Breast epithelium (tissue), 4 donors: ENCODE results near the gene TEX2. TPM values are rescaled to one million over a fixed set of nuclear protein-coding genes. Genes with fewer than 3 reads are reported as not detected.
"Not testable (repeated sequence)": the region's sequence is repeated elsewhere in the genome, so short reads cannot be mapped to it uniquely, and the experiment has no call there.

Experiments
- DNase-seq, 2 donors: peaks; one replicate each; pipeline ENCODE4 v3.0.0-alpha.2; 2019; ENCODE audit warnings: low spot score in 2 of 2
- H3K27ac ChIP-seq, 2 donors: fragments of 200-600 bp; sonication (generic) in 1 of 2; one replicate each; pipeline ENCODE4 v1.5.1; 2016 to 2019; ENCODE audit warnings: mild to moderate bottlenecking in 1 of 2
- H3K27me3 ChIP-seq, 2 donors: fragments of 200-600 bp; sonication (generic) in 1 of 2; one replicate each; pipeline versions ENCODE4 v1.5.1 to v1.6.0; 2017 to 2019; ENCODE audit warnings: control low read depth in 1 of 2, mild to moderate bottlenecking in 1 of 2
- H3K36me3 ChIP-seq: fragments of 200-600 bp; one replicate; pipeline ENCODE4 v1.5.1; 2019
- H3K4me1 ChIP-seq, 2 donors: fragments of 200-600 bp; sonication (generic); one replicate each; pipeline ENCODE4 v1.5.1; 2016 to 2019; ENCODE audit warnings: control low read depth in 1 of 2
- H3K4me3 ChIP-seq, 3 donors: fragments of 200-600 bp; sonication (generic); 1 replicate in 2 of 3; 2 replicates in 1 of 3; pipeline ENCODE4 v1.5.1; 2016 to 2019; ENCODE audit warnings: mild to moderate bottlenecking in 3 of 3, moderate library complexity in 2 of 3
- H3K9me3 ChIP-seq, 2 donors: fragments of 200-600 bp; sonication (generic) in 1 of 2; one replicate each; pipeline ENCODE4 v1.5.1; 2016 to 2019; ENCODE audit warnings: control low read depth in 1 of 2
- CTCF ChIP-seq, 3 donors: fragments of 450-650 bp; IDR thresholded peaks; one replicate each; pipeline ENCODE4 v1.5.1; 2016 to 2017; ENCODE audit warnings: antibody characterized with exemption in 3 of 3, mild to moderate bottlenecking in 3 of 3, moderate library complexity in 3 of 3
- POLR2A ChIP-seq: fragments of 450-650 bp; IDR thresholded peaks from one replicate; pipeline ENCODE4 v1.6.1; 2016; ENCODE audit warnings: antibody characterized with exemption, mild to moderate bottlenecking, moderate library complexity
- POLR2AphosphoS5 ChIP-seq, 3 donors: sonication (generic); formaldehyde crosslinking; IDR thresholded peaks; one replicate each; pipeline ENCODE4 v1.6.1; 2017; ENCODE audit warnings: antibody characterized with exemption in 3 of 3
- intact Hi-C: fragments of 100-400 bp; cut with DNase I; formaldehyde crosslinking; loops from one replicate; pipeline ENCODE4 v1.15.1; 2023; ENCODE audit warnings: low total_unique reads
- total RNA-seq, 3 donors: library from RNA; depleted of rRNA; stranded (reverse); fragments of >200 nt; gene quantifications; one replicate each; pipeline ENCODE4 v1.1.0, GENCODE V29; 2016

Gene TEX2
- total RNA-seq, 3 donors from 2014 or later, result 47.5 to 70.7 (median 69.6) TPM

- Histone ChIP-seq H3K36me3 (no peaks in the 10 kb centered on the region), H3K4me3 (no peak overlapping the region), H3K27me3 (no peaks in the 10 kb centered on the region), H3K4me1 (no peaks in the 10 kb centered on the region), H3K27ac (no peak overlapping the region), H3K9me3 (no peaks in the 10 kb centered on the region)
- TF ChIP-seq POLR2AphosphoS5 (IDR thresholded peaks at IDR 0.05) (no peak), POLR2A (no peak), CTCF (IDR thresholded peaks at IDR 0.05) (no peak)
- intact Hi-C loops, result no loop called here
- DNase-seq, result no peak
These were observed 70.5 kb downstream of the TEX2 start for GRCh38 chr17:64192589-64192988.

- no peaks in the 10 kb centered on the region for H3K27me3 ChIP-seq
- intact Hi-C loops, result no loop called here
- H3K27ac ChIP-seq, result no peak overlapping the region
- TF ChIP-seq CTCF (IDR thresholded peaks at IDR 0.05), result no peak
- TF ChIP-seq POLR2A, result no peak
- no peak for TF ChIP-seq POLR2AphosphoS5 (IDR thresholded peaks at IDR 0.05)
- DNase-seq, result no peak
- H3K36me3 ChIP-seq, result no peaks in the 10 kb centered on the region
- no peak overlapping the region for H3K4me3 ChIP-seq
- no peaks in the 10 kb centered on the region for H3K9me3 ChIP-seq
- H3K4me1 ChIP-seq, result no peaks in the 10 kb centered on the region
These were observed 72.6 kb downstream of the TEX2 start for GRCh38 chr17:64190472-64190871.

- Histone ChIP-seq H3K27me3 (no peaks in the 10 kb centered on the region), H3K4me1 (no peaks in the 10 kb centered on the region), H3K36me3 (no peaks in the 10 kb centered on the region), H3K4me3 (no peak overlapping the region), H3K9me3 (no peaks in the 10 kb centered on the region), H3K27ac (no peak overlapping the region)
- intact Hi-C loops, result no loop called here
- DNase-seq, result no peak
- TF ChIP-seq POLR2AphosphoS5 (IDR thresholded peaks at IDR 0.05) (no peak), CTCF (IDR thresholded peaks at IDR 0.05) (no peak), POLR2A (no peak)
These were observed 75.0 kb downstream of the TEX2 start for GRCh38 chr17:64188088-64188487.

- Histone ChIP-seq H3K36me3 (no peaks in the 10 kb centered on the region), H3K4me3 (no peak overlapping the region), H3K27ac (no peak overlapping the region), H3K4me1 (no peaks in the 10 kb centered on the region), H3K27me3 (no peaks in the 10 kb centered on the region), H3K9me3 (no peaks in the 10 kb centered on the region)
- TF ChIP-seq CTCF (IDR thresholded peaks at IDR 0.05) (no peak), POLR2A (no peak), POLR2AphosphoS5 (IDR thresholded peaks at IDR 0.05) (no peak)
- intact Hi-C loops, result no loop called here
- no peak for DNase-seq
These were observed 75.8 kb downstream of the TEX2 start for GRCh38 chr17:64187093-64187895.

GRCh38 chr17:64186171-64187092 is 76.6 kb downstream of the TEX2 start:
- Histone ChIP-seq H3K36me3 (no peaks in the 10 kb centered on the region), H3K27me3 (no peaks in the 10 kb centered on the region), H3K4me3 (no peak overlapping the region), H3K9me3 (no peaks in the 10 kb centered on the region), H3K27ac (no peak overlapping the region), H3K4me1 (no peaks in the 10 kb centered on the region)
- DNase-seq, result no peak
- TF ChIP-seq CTCF (IDR thresholded peaks at IDR 0.05) (no peak), POLR2AphosphoS5 (IDR thresholded peaks at IDR 0.05) (no peak), POLR2A (no peak)
- intact Hi-C loops, result no loop called here

- intact Hi-C loops, H3K9me3 ChIP-seq, H3K4me1 ChIP-seq, DNase-seq, H3K27me3 ChIP-seq, H3K36me3 ChIP-seq, H3K27ac ChIP-seq, H3K4me3 ChIP-seq: not testable (repeated sequence)
These were observed 77.5 kb downstream of the TEX2 start for GRCh38 chr17:64185557-64185956.
